Breast epithelium (tissue), 3 donors: ENCODE data around the gene LDB3.

Experiments used
- POLR2A ChIP-seq: fragments of 450-650 bp; IDR thresholded peaks from one replicate; pipeline ENCODE4 v1.6.1; 2016; ENCODE audit warnings: antibody characterized with exemption, mild to moderate bottlenecking, moderate library complexity
- POLR2AphosphoS5 ChIP-seq, 3 donors: sonication (generic); formaldehyde crosslinking; IDR thresholded peaks; one replicate each; pipeline ENCODE4 v1.6.1; 2017; ENCODE audit warnings: antibody characterized with exemption in 3 of 3
- TF ChIP-seq, protein P1 (sequence below), 3 donors: fragments of 450-650 bp; IDR thresholded peaks; one replicate each; pipeline ENCODE4 v1.5.1; 2016 to 2017; ENCODE audit warnings: antibody characterized with exemption in 3 of 3, mild to moderate bottlenecking in 3 of 3, moderate library complexity in 3 of 3

DNA sequence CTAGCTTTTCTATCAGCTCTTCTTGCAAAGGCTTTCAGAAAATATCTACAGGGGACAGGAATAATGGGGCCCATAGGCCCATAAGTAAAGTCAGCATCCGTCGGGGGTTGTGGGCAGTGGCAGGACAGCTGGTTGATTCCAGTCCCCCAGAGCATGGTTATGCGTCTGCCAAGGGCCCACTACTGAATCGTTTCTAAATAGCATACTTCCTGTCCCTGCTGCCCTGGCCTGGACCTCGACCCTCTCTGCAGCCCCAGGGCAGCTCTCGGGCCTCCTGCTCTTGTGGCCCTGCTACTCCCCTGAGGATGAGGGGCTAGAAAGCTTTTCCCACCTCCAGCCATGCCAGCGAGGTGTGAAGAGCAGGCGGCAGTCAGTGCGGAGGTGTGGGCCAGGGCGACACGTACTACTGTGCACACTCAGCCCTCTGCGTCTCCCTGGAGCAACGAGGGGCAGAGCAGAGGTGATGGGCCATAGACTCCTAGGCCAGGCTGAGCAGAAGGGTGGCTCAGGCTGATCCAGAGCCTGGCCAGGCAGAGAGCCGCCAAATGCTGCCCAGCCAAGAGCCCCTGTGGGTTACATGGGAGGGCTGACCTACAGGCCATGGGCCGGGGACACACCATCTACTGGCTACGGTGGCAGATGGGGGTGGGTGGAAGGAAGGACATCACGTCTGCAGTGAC, 18.7 kb upstream of the LDB3 start:
- TF ChIP-seq, protein P1, sequence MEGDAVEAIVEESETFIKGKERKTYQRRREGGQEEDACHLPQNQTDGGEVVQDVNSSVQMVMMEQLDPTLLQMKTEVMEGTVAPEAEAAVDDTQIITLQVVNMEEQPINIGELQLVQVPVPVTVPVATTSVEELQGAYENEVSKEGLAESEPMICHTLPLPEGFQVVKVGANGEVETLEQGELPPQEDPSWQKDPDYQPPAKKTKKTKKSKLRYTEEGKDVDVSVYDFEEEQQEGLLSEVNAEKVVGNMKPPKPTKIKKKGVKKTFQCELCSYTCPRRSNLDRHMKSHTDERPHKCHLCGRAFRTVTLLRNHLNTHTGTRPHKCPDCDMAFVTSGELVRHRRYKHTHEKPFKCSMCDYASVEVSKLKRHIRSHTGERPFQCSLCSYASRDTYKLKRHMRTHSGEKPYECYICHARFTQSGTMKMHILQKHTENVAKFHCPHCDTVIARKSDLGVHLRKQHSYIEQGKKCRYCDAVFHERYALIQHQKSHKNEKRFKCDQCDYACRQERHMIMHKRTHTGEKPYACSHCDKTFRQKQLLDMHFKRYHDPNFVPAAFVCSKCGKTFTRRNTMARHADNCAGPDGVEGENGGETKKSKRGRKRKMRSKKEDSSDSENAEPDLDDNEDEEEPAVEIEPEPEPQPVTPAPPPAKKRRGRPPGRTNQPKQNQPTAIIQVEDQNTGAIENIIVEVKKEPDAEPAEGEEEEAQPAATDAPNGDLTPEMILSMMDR (IDR thresholded peaks at IDR 0.05), result no peak
- TF ChIP-seq POLR2A (no peak), POLR2AphosphoS5 (IDR thresholded peaks at IDR 0.05) (no peak)
